ENCODE data around the gene TSPAN9. TPM values are rescaled to one million over a fixed set of nuclear protein-coding genes. Genes with fewer than 3 reads are reported as not detected.

Gene TSPAN9
- total and polyA plus RNA-seq, 10 of the 15 experiments (the other 5 are each of a cell fraction or from before 2014, with no cell fraction given): 0.03 to 1.0 (median 0.12) TPM; not detected in 5

DNA sequence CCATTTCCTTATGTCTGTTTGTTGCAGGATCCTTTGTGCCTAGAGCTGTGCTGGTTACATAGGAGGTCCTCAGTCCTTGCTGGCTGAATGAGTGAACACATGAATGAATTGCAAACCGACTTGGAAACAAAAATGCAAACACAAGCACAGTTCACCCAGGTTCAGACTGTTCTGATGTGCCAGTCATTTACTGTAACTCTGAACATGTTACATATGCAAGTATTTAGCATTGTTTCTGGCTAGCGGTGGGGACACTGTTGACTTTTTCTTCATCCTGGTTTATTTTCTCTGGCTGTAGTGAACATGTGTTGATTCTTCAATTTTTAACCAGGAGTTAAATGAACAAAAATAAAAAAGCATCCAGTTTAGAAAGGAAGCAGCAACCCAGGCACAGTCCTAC lies 33.4 kb downstream of the TSPAN9 start (continued):
- TF ChIP-seq, protein P1, sequence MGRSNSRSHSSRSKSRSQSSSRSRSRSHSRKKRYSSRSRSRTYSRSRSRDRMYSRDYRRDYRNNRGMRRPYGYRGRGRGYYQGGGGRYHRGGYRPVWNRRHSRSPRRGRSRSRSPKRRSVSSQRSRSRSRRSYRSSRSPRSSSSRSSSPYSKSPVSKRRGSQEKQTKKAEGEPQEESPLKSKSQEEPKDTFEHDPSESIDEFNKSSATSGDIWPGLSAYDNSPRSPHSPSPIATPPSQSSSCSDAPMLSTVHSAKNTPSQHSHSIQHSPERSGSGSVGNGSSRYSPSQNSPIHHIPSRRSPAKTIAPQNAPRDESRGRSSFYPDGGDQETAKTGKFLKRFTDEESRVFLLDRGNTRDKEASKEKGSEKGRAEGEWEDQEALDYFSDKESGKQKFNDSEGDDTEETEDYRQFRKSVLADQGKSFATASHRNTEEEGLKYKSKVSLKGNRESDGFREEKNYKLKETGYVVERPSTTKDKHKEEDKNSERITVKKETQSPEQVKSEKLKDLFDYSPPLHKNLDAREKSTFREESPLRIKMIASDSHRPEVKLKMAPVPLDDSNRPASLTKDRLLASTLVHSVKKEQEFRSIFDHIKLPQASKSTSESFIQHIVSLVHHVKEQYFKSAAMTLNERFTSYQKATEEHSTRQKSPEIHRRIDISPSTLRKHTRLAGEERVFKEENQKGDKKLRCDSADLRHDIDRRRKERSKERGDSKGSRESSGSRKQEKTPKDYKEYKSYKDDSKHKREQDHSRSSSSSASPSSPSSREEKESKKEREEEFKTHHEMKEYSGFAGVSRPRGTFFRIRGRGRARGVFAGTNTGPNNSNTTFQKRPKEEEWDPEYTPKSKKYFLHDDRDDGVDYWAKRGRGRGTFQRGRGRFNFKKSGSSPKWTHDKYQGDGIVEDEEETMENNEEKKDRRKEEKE (IDR thresholded peaks at IDR 0.05): no peak
- TF ChIP-seq TCF12 (IDR thresholded peaks at IDR 0.05; ENCODE audit: low read depth, low read length): no peak

DNA sequence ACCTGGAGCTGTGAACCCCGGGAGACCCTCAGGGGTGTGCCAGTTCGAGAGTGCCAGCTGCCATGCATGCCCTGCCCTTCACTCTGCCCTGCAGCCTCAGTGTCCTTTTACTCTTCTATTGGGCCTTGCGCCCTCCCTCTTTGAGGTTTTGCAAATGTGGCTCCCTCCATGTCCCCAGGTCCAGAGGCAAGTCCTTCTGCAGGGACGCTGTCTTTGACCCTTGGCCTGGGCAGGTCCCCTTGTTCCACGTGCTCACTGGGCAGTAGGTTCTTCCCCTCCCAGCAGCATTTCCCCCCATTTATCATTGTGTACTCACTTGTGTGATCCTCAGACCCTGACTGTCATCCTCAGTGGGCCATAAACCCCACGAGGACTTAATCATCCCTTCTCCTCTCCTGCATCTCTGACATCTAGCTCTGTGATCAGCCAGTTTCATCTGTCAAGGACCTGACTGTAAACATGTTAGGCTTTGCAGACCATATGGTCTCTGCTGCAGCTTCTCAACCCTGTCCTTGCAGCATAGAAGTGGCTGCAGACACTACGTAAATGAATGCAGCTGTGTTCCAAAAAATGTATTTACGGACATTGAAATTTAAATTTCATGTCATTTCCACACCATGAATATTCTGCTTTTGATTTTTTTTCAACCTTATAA lies 36.6 kb downstream of the TSPAN9 start:
- RAD21 ChIA-PET (ENCODE audit: unreplicated experiment): no interaction called here

More for the DNA sequence above, 36.6 kb downstream of the TSPAN9 start:
- Histone ChIP-seq H3K4me2 (ENCODE audit: control insufficient read depth, insufficient read depth) (no peak overlapping the region), H2AFZ (ENCODE audit: control insufficient read depth, low read depth, low read length) (no peak overlapping the region), H3K4me3 (no peak overlapping the region), H3K79me2 (ENCODE audit: control insufficient read depth, insufficient read depth, low read length) (no peaks in the 10 kb centered on the region), H3K27ac (ENCODE audit: control insufficient read depth, insufficient read depth) (no peak overlapping the region), H3K27me3 (replicated peaks in 1 of 2; ENCODE audit: control insufficient read depth in 2 of 2, insufficient read depth in 2 of 2, low read length in 1 of 2) (peaks cover 0 to 6% of the 10 kb centered on the region in 2 experiments; a peak in 1 of 4 replicates), H3K9me3 (replicated peaks; ENCODE audit: control insufficient read depth, insufficient read depth, low read length) (no peaks in the 10 kb centered on the region), H3K36me3 (ENCODE audit: control insufficient read depth in 2 of 2, insufficient read depth in 2 of 2, low read length in 1 of 2) (no peaks in the 10 kb centered on the region), H3K4me1 (ENCODE audit: control insufficient read depth, insufficient read depth, low read length) (no peaks in the 10 kb centered on the region), H4K20me1 (ENCODE audit: control insufficient read depth, insufficient read depth) (no peaks in the 10 kb centered on the region), H3K9ac (ENCODE audit: control insufficient read depth, insufficient read depth, low read length) (no peak overlapping the region)
- intact Hi-C loops (cut with micrococcal nuclease; ENCODE audit: unreplicated experiment) (no loop called here), in situ Hi-C loops (cut with MboI) (no loop called here)
- TF ChIP-seq PML (IDR thresholded peaks at IDR 0.05; ENCODE audit: low read length) (no peak), KLF5 (IDR thresholded peaks at IDR 0.05; ENCODE audit: partially characterized antibody) (no peak), ZNF24 (IDR thresholded peaks at IDR 0.05) (no peak), CBFB (IDR thresholded peaks at IDR 0.05; ENCODE audit: low read depth) (no peak), ZNF384 (IDR thresholded peaks at IDR 0.05; ENCODE audit: borderline replicate concordance, low read depth, low read length) (no peak), LARP7 (IDR thresholded peaks at IDR 0.05) (no peak), ETV6 (conservative IDR thresholded peaks at IDR 0.05 in 1 of 2, IDR thresholded peaks at IDR 0.05 in 1 of 2; ENCODE audit: borderline replicate concordance in 1 of 2, low read depth in 1 of 2) (no peak), SMAD1 (IDR thresholded peaks at IDR 0.05; ENCODE audit: low read depth, partially characterized antibody) (no peak), NFYA (IDR thresholded peaks at IDR 0.05; ENCODE audit: borderline replicate concordance, low read depth, low read length) (no peak)
- TF ChIP-seq, protein P2, sequence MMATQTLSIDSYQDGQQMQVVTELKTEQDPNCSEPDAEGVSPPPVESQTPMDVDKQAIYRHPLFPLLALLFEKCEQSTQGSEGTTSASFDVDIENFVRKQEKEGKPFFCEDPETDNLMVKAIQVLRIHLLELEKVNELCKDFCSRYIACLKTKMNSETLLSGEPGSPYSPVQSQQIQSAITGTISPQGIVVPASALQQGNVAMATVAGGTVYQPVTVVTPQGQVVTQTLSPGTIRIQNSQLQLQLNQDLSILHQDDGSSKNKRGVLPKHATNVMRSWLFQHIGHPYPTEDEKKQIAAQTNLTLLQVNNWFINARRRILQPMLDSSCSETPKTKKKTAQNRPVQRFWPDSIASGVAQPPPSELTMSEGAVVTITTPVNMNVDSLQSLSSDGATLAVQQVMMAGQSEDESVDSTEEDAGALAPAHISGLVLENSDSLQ (IDR thresholded peaks at IDR 0.05): no peak
- TF ChIP-seq, protein P3, sequence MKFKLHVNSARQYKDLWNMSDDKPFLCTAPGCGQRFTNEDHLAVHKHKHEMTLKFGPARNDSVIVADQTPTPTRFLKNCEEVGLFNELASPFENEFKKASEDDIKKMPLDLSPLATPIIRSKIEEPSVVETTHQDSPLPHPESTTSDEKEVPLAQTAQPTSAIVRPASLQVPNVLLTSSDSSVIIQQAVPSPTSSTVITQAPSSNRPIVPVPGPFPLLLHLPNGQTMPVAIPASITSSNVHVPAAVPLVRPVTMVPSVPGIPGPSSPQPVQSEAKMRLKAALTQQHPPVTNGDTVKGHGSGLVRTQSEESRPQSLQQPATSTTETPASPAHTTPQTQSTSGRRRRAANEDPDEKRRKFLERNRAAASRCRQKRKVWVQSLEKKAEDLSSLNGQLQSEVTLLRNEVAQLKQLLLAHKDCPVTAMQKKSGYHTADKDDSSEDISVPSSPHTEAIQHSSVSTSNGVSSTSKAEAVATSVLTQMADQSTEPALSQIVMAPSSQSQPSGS (IDR thresholded peaks at IDR 0.05; ENCODE audit: low read length): no peak
- DNase-seq (ENCODE audit: low read depth, low spot score): no peak
- SMC1A ChIA-PET (ENCODE audit: uncharacterized antibody, unreplicated experiment): no interaction called here
- POLR2A ChIA-PET: no interaction called here
- no peak for FAIRE-seq
- 19% methylated on average over 8 of the region's 8 CpGs for WGBS (ENCODE audit: insufficient coverage, insufficient replicate concordance, low lambda C conversion rate, missing lambda C conversion rate)
- no TSS peak for BruUV-seq (replicated peaks)
- CTCF ChIA-PET: no interaction called here
- no peak for ATAC-seq
